ENCODE results near the gene GDE1. TPM values are rescaled to one million over a fixed set of nuclear protein-coding genes. Genes with fewer than 3 reads are reported as not detected.

Gene GDE1
- total RNA-seq = 70.0 and 76.9 TPM in 2 replicates

DNA sequence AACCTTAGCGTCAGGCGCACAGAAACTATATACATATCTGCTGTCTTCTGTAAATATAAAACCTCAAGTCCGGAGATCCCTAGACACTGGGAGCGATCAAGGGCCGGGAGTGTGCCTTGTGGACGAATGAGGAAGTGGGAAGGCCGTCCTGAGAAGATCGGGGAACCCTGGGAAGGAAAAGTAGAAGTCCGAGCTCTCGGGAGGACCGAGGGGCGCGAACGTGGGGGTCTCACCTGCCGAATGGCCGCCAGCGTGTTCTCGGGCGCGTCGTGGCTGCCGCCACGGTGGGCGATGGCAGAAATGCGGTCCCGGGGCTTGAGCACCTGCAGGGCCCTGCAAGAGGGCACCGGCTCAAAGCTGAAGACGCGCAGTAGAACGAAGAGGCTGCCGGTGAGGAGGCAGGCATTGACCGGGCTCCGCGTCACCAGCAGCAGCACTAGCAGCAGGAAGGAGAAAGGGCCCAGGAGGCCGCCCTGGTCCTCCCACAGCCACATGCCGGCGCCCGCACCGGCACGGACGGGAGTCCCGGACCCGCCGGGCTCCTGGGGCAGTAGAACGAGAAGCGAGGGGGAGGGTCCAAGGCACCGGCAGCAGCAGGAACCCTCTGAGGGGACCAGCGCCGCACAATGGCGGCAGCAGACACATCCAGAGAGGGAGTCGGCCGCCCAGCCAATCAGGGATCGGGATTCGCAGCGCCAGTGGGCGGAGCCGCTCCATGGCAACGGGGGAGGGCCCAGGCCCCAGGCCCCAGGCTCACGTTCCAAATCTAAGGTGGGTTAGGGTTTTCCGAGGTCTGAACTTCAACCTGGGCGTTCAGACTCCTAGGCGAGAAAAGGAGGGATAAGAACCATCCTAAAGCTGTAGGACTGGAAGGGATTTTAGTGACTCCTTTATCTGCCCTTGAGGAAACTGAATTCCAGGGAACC is at the start of gene GDE1:
GDE1 (minus strand) TSS at position 628 of the 926 bp plus-strand sequence; CDS start at position 494, 134 bp downstream.

GRCh38 chr16:19555186-19555937 is 33.5 kb upstream of the GDE1 start, which contains the start of gene VPS35L:
VPS35L (plus strand) TSS chr16:19555703; CDS start chr16:19555730, 27 bp downstream.

DNA sequence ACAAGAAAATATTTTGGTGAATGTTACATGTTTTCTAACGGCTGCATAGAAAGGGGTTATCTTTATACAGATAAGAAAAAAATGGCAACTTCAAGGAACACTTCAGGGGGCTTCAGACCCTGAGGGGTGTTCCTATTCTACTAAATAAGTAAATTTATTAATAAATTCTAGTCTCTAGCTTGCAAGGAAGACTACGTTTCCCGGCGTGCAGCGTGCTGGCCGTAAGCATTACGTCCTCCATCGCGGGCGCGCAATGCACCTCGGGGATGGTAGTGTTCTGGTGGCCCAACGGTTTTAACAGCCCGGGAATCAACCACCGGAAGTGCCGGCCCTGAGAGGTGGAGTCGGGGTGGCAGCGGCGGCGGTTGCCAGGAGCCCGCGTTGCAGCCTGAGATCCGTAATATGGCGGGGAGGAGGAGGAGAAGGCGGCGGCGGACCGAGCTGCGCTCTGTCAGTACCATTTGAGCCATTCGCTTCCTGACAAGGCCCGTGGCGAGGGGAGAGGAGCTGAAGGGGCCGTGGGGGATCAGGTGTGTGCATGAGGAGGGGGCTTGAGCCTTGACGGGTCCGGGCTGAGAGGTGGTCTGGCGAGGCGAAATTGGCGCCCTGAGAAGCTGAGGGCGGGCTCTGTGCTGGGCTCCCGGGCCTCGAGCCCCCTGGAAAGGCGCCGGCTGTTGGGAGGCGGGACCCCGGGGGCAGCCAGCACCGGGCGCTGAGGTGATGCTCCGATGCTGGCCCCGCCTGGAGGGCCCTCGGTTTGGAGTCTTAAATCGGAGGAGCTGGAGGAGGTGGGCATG is 1.9 kb upstream of the GDE1 start, which contains the start of gene CCP110:
CCP110 (plus strand) TSS at position 384 of the 797 bp plus-strand sequence. CDS start 3,940 bp downstream, outside the sequence.

Other genes starting within 250 kb of the GDE1 start
- gene CLEC19A, start 236.4 kb downstream of the GDE1 start, total RNA-seq = not detected in 2 replicates
- not detected in 2 replicates for gene TMC5, start 104.2 kb downstream of the GDE1 start, total RNA-seq
- 16.1 and 16.5 TPM in 2 replicates for gene CCP110, start 1.8 kb upstream of the GDE1 start, total RNA-seq
- gene VPS35L, start 33.6 kb upstream of the GDE1 start, total RNA-seq = 75.9 TPM in 2 replicates
- gene KNOP1, start 196.1 kb upstream of the GDE1 start, total RNA-seq = 7.1 and 11.2 TPM in 2 replicates
- 8.5 and 13.1 TPM in 2 replicates for gene IQCK, start 196.2 kb upstream of the GDE1 start, total RNA-seq

Measured in articular chondrocyte of knee joint (primary cell).